ENCODE measurements around the gene METTL17.
"Not testable (repeated sequence)": the region's sequence is repeated elsewhere in the genome, so short reads cannot be mapped to it uniquely, and the experiment has no call there.

METTL17 gene

DNA sequence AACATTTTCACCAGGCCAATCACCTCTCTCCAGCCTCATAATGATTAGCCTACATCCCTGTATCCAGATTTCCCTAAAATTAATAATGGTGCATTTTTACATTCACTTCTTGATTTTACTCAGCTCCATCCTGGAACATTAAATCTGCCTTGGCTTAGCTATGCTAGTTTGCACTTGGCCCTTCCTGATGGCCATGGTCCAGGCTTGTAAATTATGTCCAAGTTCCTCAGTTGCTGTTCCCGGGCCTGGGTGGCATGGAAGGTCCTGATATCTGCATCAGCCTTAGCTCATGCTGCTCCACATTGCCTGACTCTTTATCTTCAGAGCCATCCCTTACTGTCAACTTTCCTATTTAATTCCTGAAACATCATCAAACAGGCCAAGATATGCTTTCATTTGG lies 11.1 kb upstream of the METTL17 start:
- H3K4me3 Mint-ChIP-seq, result no peak overlapping the region
- H3K36me3 Mint-ChIP-seq (ENCODE audit: low read depth), result no peaks in the 10 kb centered on the region
- H3K27me3 Mint-ChIP-seq (ENCODE audit: low read depth), result peaks cover 6% of the 10 kb centered on the region
- no peaks in the 10 kb centered on the region for H3K9me3 Mint-ChIP-seq
- TF ChIP-seq, protein P1, sequence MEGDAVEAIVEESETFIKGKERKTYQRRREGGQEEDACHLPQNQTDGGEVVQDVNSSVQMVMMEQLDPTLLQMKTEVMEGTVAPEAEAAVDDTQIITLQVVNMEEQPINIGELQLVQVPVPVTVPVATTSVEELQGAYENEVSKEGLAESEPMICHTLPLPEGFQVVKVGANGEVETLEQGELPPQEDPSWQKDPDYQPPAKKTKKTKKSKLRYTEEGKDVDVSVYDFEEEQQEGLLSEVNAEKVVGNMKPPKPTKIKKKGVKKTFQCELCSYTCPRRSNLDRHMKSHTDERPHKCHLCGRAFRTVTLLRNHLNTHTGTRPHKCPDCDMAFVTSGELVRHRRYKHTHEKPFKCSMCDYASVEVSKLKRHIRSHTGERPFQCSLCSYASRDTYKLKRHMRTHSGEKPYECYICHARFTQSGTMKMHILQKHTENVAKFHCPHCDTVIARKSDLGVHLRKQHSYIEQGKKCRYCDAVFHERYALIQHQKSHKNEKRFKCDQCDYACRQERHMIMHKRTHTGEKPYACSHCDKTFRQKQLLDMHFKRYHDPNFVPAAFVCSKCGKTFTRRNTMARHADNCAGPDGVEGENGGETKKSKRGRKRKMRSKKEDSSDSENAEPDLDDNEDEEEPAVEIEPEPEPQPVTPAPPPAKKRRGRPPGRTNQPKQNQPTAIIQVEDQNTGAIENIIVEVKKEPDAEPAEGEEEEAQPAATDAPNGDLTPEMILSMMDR (IDR thresholded peaks at IDR 0.05; ENCODE audit: unreplicated experiment in 3 of 3), result no peak
- H3K27ac Mint-ChIP-seq, result no peak overlapping the region
- peaks cover 12% of the 10 kb centered on the region for H3K4me1 Mint-ChIP-seq

DNA sequence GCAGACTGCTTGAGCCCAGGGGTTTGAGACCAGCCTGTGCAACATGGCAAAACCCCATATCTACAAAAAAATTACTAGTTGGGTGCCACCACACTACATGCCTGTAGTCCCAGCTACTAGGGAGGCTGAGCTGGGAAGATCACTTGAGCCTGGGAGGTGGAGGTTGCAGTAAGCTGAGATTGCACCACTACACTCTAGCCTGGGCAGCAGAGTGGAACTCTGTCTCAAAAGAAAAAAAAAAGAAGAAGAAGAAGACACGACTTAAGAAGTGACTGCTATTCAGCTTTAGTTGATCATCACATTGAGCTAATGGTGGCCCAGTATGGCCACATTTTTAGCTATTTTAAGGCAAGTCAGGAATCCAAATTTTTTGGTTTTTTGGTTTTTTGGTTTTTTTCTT lies 8.9 kb upstream of the METTL17 start:
- TF ChIP-seq, protein P1 (IDR thresholded peaks at IDR 0.05; ENCODE audit: unreplicated experiment in 3 of 3), result no peak
- H3K36me3 Mint-ChIP-seq (ENCODE audit: low read depth), result no peaks in the 10 kb centered on the region
- peaks cover 15% of the 10 kb centered on the region for H3K4me1 Mint-ChIP-seq
- H3K27me3 Mint-ChIP-seq (ENCODE audit: low read depth), result peaks cover 20% of the 10 kb centered on the region
- H3K27ac Mint-ChIP-seq, result no peak overlapping the region
- no peaks in the 10 kb centered on the region for H3K9me3 Mint-ChIP-seq
- H3K4me3 Mint-ChIP-seq, result no peak overlapping the region

DNA sequence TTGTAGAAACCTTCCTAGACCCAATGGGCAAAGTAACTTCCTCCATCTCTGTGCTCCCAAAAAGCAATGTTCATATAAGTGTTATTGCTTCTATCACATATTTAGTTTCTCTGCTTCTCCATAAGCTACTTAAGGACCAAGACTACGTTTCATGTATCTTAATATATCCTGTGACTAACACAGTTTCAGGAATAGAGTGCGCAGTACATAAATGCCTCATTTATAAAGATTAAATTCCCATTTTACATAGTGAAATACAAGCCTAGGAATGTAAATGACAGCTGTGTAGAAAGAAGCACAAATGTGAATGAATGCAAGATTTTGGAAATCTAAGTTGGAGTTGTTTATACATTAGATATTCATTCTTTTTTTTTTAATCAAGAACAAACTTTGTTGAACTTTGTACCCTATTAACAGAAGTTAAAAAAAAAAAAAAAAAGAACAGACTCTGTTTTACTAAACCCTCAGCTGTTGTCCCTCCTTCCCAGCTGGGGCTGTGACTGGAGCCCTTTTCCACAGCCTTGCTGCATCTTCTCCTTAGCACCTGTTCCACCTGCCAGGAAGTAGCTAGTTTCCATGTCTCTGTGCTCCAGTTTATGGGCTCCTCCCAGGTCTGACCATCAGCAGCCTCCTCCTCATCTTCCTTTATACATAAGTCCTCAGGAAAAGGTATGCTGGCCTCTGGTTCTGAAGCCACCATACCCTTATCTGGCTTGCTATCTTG lies 7.0 kb upstream of the METTL17 start:
- Mint-ChIP-seq H3K4me1 (peaks cover 15% of the 10 kb centered on the region), H3K4me3 (no peak overlapping the region), H3K27ac (peak overlapping the region; percentile 1 to 69 (median 3)), H3K36me3 (ENCODE audit: low read depth) (no peaks in the 10 kb centered on the region), H3K9me3 (no peaks in the 10 kb centered on the region), H3K27me3 (ENCODE audit: low read depth) (peaks cover 22% of the 10 kb centered on the region)
- TF ChIP-seq, protein P1 (IDR thresholded peaks at IDR 0.05; ENCODE audit: unreplicated experiment in 3 of 3), result no peak

DNA sequence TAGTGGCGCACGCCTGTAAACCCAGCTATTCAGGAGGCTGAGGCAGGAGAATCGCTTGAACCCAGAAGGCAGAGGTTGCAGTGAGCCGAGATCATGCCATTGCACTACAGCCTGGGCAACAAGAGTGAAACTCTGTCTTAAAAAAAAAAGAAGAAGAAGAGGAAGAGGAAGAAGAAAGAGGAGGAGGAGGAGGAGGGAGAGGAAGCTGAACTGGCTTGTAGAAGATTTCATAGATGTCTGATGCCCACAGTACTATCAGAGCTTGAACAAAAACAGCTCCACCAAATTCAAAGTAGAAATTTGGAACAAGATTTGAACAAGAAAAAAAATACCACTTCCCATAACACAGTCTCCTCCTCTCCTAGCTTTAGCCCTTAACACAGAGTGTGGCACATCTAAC lies 4.1 kb upstream of the METTL17 start:
- Mint-ChIP-seq H3K27me3 (ENCODE audit: low read depth) (peaks cover 22% of the 10 kb centered on the region), H3K4me1 (peaks cover 20% of the 10 kb centered on the region)
- H3K4me3 Mint-ChIP-seq; H3K27ac Mint-ChIP-seq; H3K9me3 Mint-ChIP-seq; H3K36me3 Mint-ChIP-seq (ENCODE audit: low read depth): not testable (repeated sequence)

DNA sequence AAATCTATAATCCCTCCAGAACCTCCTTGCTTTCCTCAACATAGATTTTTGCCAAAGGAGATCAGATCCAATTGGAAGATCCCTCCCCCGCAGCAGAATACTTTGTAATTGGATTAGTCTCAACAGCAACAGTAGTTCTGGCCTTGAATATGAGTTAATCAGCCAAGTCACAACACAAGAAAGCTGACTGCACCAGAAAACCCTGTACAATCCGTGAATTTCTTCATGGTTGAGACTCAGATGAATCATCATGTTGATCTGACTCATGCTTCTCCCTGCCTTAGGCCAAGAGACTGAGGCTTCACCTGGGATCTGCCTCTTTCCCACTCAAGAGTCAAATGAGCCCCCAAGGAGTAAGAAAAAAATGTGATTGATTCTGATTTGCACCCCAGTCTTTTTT lies 3.0 kb upstream of the METTL17 start:
- H3K36me3 Mint-ChIP-seq (ENCODE audit: low read depth), result peaks cover 6% of the 10 kb centered on the region
- H3K9me3 Mint-ChIP-seq, result no peaks in the 10 kb centered on the region
- peaks cover 22% of the 10 kb centered on the region for H3K27me3 Mint-ChIP-seq (ENCODE audit: low read depth)
- peak overlapping the region in 2 of 3 experiments; percentile 39 to 52 for H3K4me3 Mint-ChIP-seq
- H3K4me1 Mint-ChIP-seq, result peaks cover 26% of the 10 kb centered on the region
- peak overlapping the region in 2 of 3 experiments; percentile 63 to 67 for H3K27ac Mint-ChIP-seq
- TF ChIP-seq, protein P1 (IDR thresholded peaks at IDR 0.05; ENCODE audit: unreplicated experiment in 3 of 3), result no peak

DNA sequence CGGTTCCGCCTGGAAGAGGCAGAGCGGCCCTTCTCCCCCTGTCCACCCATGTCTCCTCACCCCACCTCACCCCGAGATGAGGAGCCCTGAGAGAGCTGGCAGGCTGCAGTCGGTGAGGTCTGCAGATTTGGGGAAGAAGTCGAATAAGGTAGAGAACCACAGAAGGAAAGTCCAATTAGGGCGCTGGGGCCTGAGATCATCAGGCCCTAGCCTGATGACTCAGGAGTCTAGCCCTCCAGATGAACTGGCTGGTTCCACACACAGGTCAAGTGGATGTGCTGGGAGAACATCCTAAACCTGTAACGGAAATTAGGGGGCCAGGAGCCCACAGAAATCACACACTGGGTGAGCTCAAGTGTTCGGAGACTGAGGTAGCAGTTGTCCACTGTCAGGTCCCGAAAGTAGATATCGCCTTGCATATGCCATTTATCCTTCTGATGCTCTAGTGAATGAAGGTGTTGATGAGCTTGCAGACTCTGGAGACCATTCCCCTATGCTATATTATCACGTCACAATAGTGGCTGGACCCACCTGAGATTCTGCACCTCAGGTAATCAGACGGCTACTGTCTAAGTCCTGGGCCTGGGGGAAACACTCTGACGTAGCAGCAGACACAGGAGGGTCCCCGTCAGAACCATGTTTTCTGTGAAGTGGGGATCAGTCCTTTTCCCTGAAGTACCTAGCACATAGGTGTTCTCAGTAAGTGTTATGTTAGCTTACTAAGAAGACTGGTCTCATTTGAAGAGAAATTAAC lies 886 bp upstream of the METTL17 start:
- Mint-ChIP-seq H3K9me3 (no peaks in the 10 kb centered on the region), H3K36me3 (ENCODE audit: low read depth) (peaks cover 22% of the 10 kb centered on the region), H3K27me3 (ENCODE audit: low read depth) (peaks cover 18% of the 10 kb centered on the region), H3K27ac (peak overlapping the region; percentile 82 to 95 (median 88)), H3K4me3 (peak overlapping the region; percentile 71 to 82 (median 72)), H3K4me1 (peaks cover 15% of the 10 kb centered on the region)
- TF ChIP-seq, protein P1 (IDR thresholded peaks at IDR 0.05; ENCODE audit: unreplicated experiment in 3 of 3), result no peak

Data from nephron (organoid).